Endodermal cell (in vitro differentiated cells): ENCODE measurements around the gene CLEC16A. TPM values are rescaled to one million over a fixed set of nuclear protein-coding genes. Genes with fewer than 3 reads are reported as not detected.
A peak's percentile ranks its signal among the peaks of the same experiment; 100 is the strongest.

ENCODE experiments used
- DNase-seq: peaks from one replicate; pipeline ENCODE4 v3.0.0-alpha.2; 2017
- H3K27ac ChIP-seq: 2 replicates; pipeline ENCODE4 v1.5.1; 2013; ENCODE audit warnings: mild to moderate bottlenecking, low read depth, low read length, moderate library complexity
- H3K27me3 ChIP-seq: 2 replicates; pipeline ENCODE4 v1.6.1; 2013; ENCODE audit warnings: mild to moderate bottlenecking, low read length, moderate library complexity; ENCODE audit not compliant: insufficient read depth, control insufficient read depth, poor library complexity, severe bottlenecking
- H3K36me3 ChIP-seq: 2 replicates; pipeline ENCODE4 v1.7.0; 2013; ENCODE audit warnings: mild to moderate bottlenecking, low read length, moderate library complexity; ENCODE audit not compliant: control insufficient read depth, insufficient read depth
- H3K4me1 ChIP-seq: one replicate; pipeline ENCODE4 v1.7.0; 2013; ENCODE audit warnings: low read length; ENCODE audit not compliant: control insufficient read depth, insufficient read depth
- H3K4me3 ChIP-seq: 2 replicates; pipeline ENCODE4 v1.5.1; 2013; ENCODE audit warnings: mild to moderate bottlenecking, low read length, moderate library complexity
- H3K9ac ChIP-seq: 2 replicates; pipeline ENCODE4 v1.6.1; 2013; ENCODE audit warnings: mild to moderate bottlenecking, low read length, moderate library complexity; ENCODE audit not compliant: poor library complexity, severe bottlenecking; ENCODE audit errors: extremely low read depth
- H3K9me3 ChIP-seq: 2 replicates; pipeline ENCODE4 v1.6.1; 2013; ENCODE audit warnings: mild to moderate bottlenecking, low read length, moderate library complexity; ENCODE audit not compliant: control insufficient read depth
- H3K27ac Mint-ChIP-seq: 2 replicates; pipeline ENCODE4 v1.8.0; 2020; ENCODE audit warnings: mixed read lengths
- H3K27me3 Mint-ChIP-seq: 2 replicates; pipeline ENCODE4 v1.8.0; 2021; ENCODE audit warnings: mild to moderate bottlenecking, mixed read lengths; ENCODE audit not compliant: insufficient read depth
- H3K36me3 Mint-ChIP-seq: 2 replicates; pipeline ENCODE4 v1.8.0; 2020; ENCODE audit warnings: low read depth, mixed read lengths
- H3K4me1 Mint-ChIP-seq: 2 replicates; pipeline ENCODE4 v1.8.0; 2020; ENCODE audit warnings: mixed read lengths
- H3K4me3 Mint-ChIP-seq: 2 replicates; pipeline ENCODE4 v1.8.0; 2020; ENCODE audit warnings: mild to moderate bottlenecking, moderate library complexity, mixed read lengths
- H3K9me3 Mint-ChIP-seq: 2 replicates; pipeline ENCODE4 v1.8.0; 2020; ENCODE audit warnings: mild to moderate bottlenecking, mixed read lengths
- CTCF ChIP-seq: fragments of 200-600 bp; sonication (generic); conservative IDR thresholded peaks from 2 replicates; pipeline ENCODE4 v1.5.0; 2021; ENCODE audit warnings: antibody characterized with exemption, mild to moderate bottlenecking
- WGBS, 2 experiments: methylation state at CpG; one replicate each; pipeline versions ENCODE4 v1.1.5 to v1.1.7; 2013; ENCODE audit warnings: missing lambda C conversion rate in 2 of 2, mixed read lengths in 1 of 2; ENCODE audit not compliant: insufficient coverage in 1 of 2, insufficient read length in 1 of 2; 5-methylcytosine and 5-hydroxymethylcytosine counted together
- total RNA-seq, 2 donors: library from RNA; stranded (reverse); fragmentation: NEBNext Ultra II Directional in 1 of 2; extraction: Animal tissue kit (Norgen Biotek cat#: 25700) in 1 of 2; gene quantifications; 2 replicates in 1 of 2; 3 replicates in 1 of 2; pipeline ENCODE4 v1.2.1, GENCODE V29; 2021

CLEC16A gene
- total RNA-seq, 2 donors from 2014 or later: 19.5 to 28.3 TPM

DNA sequence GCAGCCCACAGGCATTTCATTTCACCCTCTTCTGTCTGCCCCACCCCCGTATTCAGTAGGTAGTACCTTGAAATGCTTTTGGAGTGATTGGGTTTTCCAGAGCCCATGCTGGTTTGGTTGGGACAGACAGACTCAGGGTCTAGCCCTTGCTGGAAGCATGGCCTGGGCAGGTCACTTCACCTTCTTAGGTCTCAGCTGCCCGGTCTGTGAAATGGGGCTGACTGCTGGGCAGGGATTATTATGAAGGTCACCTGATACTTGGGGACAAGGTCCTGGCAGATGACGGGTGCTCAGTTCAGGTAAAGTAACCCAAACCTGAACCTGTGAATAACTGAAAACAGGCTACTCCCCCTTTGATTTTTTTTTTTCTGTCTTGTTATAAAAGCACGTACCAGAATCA, 116.0 kb downstream of the CLEC16A start:
- H3K27me3 ChIP-seq: no peaks in the 10 kb centered on the region
- peaks cover 43% of the 10 kb centered on the region for H3K36me3 ChIP-seq
- H3K27ac ChIP-seq: no peak overlapping the region
- H3K4me3 Mint-ChIP-seq: no peak overlapping the region
- WGBS, 2 experiments: 91 to 100% methylated on average over 1 to 4 of the region's 4 CpGs
- H3K9ac ChIP-seq: no peak overlapping the region
- peaks cover 14% of the 10 kb centered on the region for H3K4me1 Mint-ChIP-seq
- no peak overlapping the region for H3K4me3 ChIP-seq
- H3K9me3 Mint-ChIP-seq: no peaks in the 10 kb centered on the region
- H3K27me3 Mint-ChIP-seq: no peaks in the 10 kb centered on the region
- H3K36me3 Mint-ChIP-seq: peaks cover 26% of the 10 kb centered on the region
- DNase-seq: no peak
- H3K9me3 ChIP-seq: no peaks in the 10 kb centered on the region
- no peak overlapping the region for H3K27ac Mint-ChIP-seq
- TF ChIP-seq CTCF: no peak
- H3K4me1 ChIP-seq: peaks cover 15% of the 10 kb centered on the region

DNA sequence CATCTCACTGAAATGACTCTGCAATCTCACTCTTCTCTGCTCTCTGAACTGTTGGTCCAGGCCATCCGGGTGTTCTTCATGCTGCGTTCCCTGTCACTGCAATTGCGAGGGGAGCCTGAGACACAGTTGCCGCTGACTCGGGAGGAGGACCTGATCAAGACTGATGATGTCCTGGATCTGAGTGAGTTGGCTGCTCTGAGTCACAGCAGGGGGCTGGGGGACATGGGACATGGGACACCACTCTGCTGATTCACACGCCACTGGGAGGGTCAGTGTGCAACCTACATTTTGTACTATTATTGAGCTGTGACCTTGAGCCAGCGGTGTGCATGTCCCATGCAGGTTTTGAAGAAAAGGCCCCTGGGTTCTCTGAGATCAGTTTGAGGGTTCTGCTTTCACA, 116.5 kb downstream of the CLEC16A start:
- Histone ChIP-seq H3K36me3 (peaks cover 43% of the 10 kb centered on the region), H3K27ac (no peak overlapping the region), H3K27me3 (no peaks in the 10 kb centered on the region), H3K4me3 (no peak overlapping the region), H3K9ac (no peak overlapping the region), H3K9me3 (no peaks in the 10 kb centered on the region), H3K4me1 (peaks cover 15% of the 10 kb centered on the region)
- Mint-ChIP-seq H3K9me3 (no peaks in the 10 kb centered on the region), H3K27me3 (no peaks in the 10 kb centered on the region), H3K27ac (peak overlapping the region; percentile 26), H3K4me3 (no peak overlapping the region), H3K36me3 (peaks cover 29% of the 10 kb centered on the region), H3K4me1 (peaks cover 14% of the 10 kb centered on the region)
- 96 to 100% methylated on average over 1 to 7 of the region's 7 CpGs for WGBS, 2 experiments
- no peak for TF ChIP-seq CTCF
- no peak for DNase-seq

DNA sequence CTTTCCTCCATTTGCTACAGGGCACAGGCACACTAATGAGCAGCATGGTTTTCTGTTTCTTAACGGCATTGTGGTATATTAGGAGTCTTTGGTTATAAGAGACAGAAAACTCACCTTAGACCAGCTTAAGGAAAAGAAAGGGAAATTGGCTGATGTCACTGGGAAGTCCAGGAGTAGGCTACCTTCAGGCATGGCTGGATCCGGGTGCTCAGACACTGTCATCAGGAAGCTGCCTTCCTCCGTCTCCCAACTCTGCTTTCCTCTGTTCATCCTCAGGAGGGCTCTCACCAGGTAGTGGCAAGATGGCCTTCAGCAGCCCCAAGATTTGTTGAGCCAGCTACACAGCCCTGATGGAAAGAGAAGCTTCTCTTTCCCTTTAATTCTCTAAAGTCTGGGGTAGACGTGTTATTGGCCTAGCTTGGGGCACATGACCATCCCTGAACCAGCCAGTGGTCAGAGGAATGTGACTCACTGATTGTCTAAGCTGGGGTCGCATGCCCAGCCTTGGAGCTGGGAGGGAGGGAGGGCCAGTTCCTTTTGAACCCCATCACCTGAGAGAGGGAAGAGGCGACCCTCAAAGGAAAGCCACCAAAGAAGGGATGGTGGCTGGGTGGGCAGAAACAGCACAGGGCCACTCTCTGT, 117.4 kb downstream of the CLEC16A start:
- no peak overlapping the region for H3K9ac ChIP-seq
- H3K9me3 ChIP-seq: no peaks in the 10 kb centered on the region
- no peak for TF ChIP-seq CTCF
- DNase-seq: no peak
- Mint-ChIP-seq H3K4me3 (no peak overlapping the region), H3K27me3 (no peaks in the 10 kb centered on the region), H3K27ac (peak overlapping the region; percentile 55), H3K36me3 (peaks cover 33% of the 10 kb centered on the region), H3K4me1 (peaks cover 14% of the 10 kb centered on the region), H3K9me3 (no peaks in the 10 kb centered on the region)
- peaks cover 15% of the 10 kb centered on the region for H3K4me1 ChIP-seq
- 93 to 95% methylated on average over 5 to 6 of the region's 6 CpGs for WGBS, 2 experiments
- no peak overlapping the region for H3K27ac ChIP-seq
- H3K36me3 ChIP-seq: peaks cover 38% of the 10 kb centered on the region
- H3K27me3 ChIP-seq: no peaks in the 10 kb centered on the region
- H3K4me3 ChIP-seq: no peak overlapping the region
